Suprapubic skin (tissue), 4 donors: ENCODE measurements around the gene LMF1. TPM values are rescaled to one million over a fixed set of nuclear protein-coding genes. Genes with fewer than 3 reads are reported as not detected.
"Not testable (repeated sequence)": the region's sequence is repeated elsewhere in the genome, so short reads cannot be mapped to it uniquely, and the experiment has no call there.

ENCODE experiments used
- DNase-seq, 2 donors: peaks; one replicate each; pipeline ENCODE4 v3.0.0-alpha.2; 2019; ENCODE audit warnings: low spot score in 2 of 2
- H3K27ac ChIP-seq: fragments of 200-600 bp; sonication (generic); one replicate; pipeline ENCODE4 v1.5.1; 2019
- H3K27me3 ChIP-seq: fragments of 200-600 bp; sonication (generic); one replicate; pipeline ENCODE4 v1.5.1; 2019
- H3K36me3 ChIP-seq: fragments of 200-600 bp; sonication (generic); one replicate; pipeline ENCODE4 v1.5.1; 2019
- H3K4me1 ChIP-seq: fragments of 200-600 bp; sonication (generic); one replicate; pipeline ENCODE4 v1.5.1; 2019
- H3K4me3 ChIP-seq: fragments of 200-600 bp; sonication (generic); one replicate; pipeline ENCODE4 v1.5.1; 2019; ENCODE audit warnings: mild to moderate bottlenecking
- H3K9me3 ChIP-seq: fragments of 200-600 bp; sonication (generic); one replicate; pipeline ENCODE4 v1.5.1; 2019
- EP300 ChIP-seq: sonication (generic); formaldehyde crosslinking; IDR thresholded peaks from one replicate; pipeline ENCODE4 v1.6.1; 2017; ENCODE audit warnings: antibody characterized with exemption
- POLR2A ChIP-seq, 2 donors: fragments of 450-650 bp; IDR thresholded peaks; one replicate each; pipeline ENCODE4 v1.6.1; 2017; ENCODE audit warnings: antibody characterized with exemption in 2 of 2, mild to moderate bottlenecking in 2 of 2, moderate library complexity in 2 of 2
- POLR2AphosphoS5 ChIP-seq, 3 donors: sonication (generic); formaldehyde crosslinking; IDR thresholded peaks; one replicate each; pipeline ENCODE4 v1.6.1; 2017; ENCODE audit warnings: antibody characterized with exemption in 3 of 3
- WGBS: methylation state at CpG from one replicate; pipeline ENCODE4 v1.1.5; 2018; 5-methylcytosine and 5-hydroxymethylcytosine counted together
- total RNA-seq, 4 donors: library from RNA; depleted of rRNA; stranded (reverse); fragments of >200 nt; gene quantifications; one replicate each; pipeline ENCODE4 v1.1.0, GENCODE V29; 2016
- TF ChIP-seq, protein P1 (sequence below), 2 donors: fragments of 200-600 bp in 1 of 2; fragments of 450-650 bp in 1 of 2; sonication (generic) in 1 of 2; IDR thresholded peaks; one replicate each; pipeline ENCODE4 v1.5.1; 2016 to 2019; ENCODE audit warnings: antibody characterized with exemption in 2 of 2, mild to moderate bottlenecking in 1 of 2, moderate library complexity in 1 of 2

LMF1 gene
- total RNA-seq, 4 donors from 2014 or later, result 32.1 to 117 (median 38.0) TPM

DNA sequence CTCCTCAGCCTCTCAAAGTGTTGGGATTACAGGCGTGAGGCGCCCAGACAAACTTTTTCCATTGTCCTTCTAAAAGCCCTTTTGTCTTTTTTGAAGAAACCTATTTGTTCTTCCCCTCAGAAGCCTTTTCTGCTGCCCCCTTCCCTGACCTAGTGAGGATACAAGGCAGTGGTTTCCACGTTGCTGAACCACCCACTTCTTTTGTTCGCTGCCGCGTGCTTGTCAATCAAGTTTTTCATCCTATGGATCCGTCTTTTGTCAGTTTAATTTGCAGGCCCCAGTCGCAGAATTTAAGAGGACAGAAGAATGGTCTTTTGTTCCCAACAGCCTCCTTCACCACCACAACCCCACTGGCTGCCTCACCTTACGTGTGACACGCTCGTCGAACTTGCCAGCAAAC, 150.0 kb downstream of the LMF1 start:
- Histone ChIP-seq H3K27me3 (peaks cover 80% of the 10 kb centered on the region), H3K27ac (no peak overlapping the region), H3K9me3 (no peaks in the 10 kb centered on the region), H3K4me1 (peaks cover 8% of the 10 kb centered on the region), H3K4me3 (no peak overlapping the region), H3K36me3 (no peaks in the 10 kb centered on the region)
- WGBS, result 75% methylated on average over 12 of the region's 12 CpGs
- TF ChIP-seq, protein P1, sequence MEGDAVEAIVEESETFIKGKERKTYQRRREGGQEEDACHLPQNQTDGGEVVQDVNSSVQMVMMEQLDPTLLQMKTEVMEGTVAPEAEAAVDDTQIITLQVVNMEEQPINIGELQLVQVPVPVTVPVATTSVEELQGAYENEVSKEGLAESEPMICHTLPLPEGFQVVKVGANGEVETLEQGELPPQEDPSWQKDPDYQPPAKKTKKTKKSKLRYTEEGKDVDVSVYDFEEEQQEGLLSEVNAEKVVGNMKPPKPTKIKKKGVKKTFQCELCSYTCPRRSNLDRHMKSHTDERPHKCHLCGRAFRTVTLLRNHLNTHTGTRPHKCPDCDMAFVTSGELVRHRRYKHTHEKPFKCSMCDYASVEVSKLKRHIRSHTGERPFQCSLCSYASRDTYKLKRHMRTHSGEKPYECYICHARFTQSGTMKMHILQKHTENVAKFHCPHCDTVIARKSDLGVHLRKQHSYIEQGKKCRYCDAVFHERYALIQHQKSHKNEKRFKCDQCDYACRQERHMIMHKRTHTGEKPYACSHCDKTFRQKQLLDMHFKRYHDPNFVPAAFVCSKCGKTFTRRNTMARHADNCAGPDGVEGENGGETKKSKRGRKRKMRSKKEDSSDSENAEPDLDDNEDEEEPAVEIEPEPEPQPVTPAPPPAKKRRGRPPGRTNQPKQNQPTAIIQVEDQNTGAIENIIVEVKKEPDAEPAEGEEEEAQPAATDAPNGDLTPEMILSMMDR (IDR thresholded peaks at IDR 0.05), result no peak
- no peak for TF ChIP-seq POLR2AphosphoS5 (IDR thresholded peaks at IDR 0.05)
- DNase-seq, result no peak

DNA sequence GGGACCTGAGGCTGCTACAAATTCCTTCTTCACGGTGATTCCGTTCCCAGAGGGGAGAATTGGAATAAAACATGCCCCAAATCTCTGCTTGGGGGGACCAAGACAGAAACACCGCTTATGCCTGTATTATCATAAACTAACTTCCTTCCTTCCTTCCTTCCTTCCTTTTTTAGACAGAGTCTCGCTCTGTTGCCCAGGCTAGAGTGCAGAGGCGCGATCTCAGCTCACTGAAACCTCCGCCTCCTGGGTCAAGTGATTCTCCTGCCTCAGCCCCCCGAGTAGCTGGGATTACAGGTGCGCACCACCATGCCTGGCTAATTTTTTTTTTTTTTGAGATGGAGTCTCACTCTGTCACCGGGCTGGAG, 150.8 kb downstream of the LMF1 start:
- not testable (repeated sequence) for H3K36me3 ChIP-seq, H3K27ac ChIP-seq, H3K4me3 ChIP-seq, H3K4me1 ChIP-seq, DNase-seq, H3K9me3 ChIP-seq
- WGBS, result 68% methylated on average over 10 of the region's 10 CpGs
- peaks cover 81% of the 10 kb centered on the region for H3K27me3 ChIP-seq

DNA sequence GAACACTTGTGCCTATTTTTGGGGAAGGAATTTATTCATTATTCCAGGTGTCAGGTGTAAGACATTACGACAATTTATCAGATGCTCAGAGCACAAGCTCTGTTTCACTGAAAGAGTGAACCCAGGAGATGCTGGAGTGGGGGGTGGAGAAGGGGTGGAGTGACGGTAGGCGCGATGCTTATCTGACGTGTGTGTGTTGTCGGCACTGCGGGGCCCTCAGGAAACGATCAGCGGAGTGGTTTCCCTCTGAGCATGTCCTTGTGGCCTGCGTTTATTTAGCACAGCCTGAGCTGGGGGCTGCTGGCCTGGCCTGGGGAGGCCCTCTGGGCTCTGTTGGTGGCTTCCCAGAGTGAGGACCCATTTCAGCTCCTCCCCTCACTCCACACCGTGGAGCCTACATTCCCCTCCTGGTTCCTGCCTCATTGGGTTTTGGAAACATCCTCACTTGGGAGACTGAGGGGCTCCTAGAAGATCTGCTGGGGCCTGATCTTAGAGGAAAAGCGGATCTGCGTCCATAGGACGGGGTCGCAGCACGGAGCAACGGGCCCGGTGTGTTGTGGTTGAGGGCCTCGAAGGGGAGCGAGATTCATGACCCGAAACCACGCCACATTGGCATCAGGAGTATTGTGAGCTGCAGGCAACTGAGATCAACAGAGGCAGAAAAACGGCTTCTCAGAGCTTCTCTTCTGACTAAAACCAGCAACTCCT, 151.3 kb downstream of the LMF1 start:
- Histone ChIP-seq H3K9me3 (no peaks in the 10 kb centered on the region), H3K36me3 (no peaks in the 10 kb centered on the region), H3K27ac (no peak overlapping the region), H3K4me3 (no peak overlapping the region), H3K27me3 (peaks cover 80% of the 10 kb centered on the region), H3K4me1 (no peaks in the 10 kb centered on the region)
- 80% methylated on average over 23 of the region's 23 CpGs for WGBS
- no peak for DNase-seq
- no peak for TF ChIP-seq POLR2AphosphoS5 (IDR thresholded peaks at IDR 0.05)
- TF ChIP-seq, protein P1 (IDR thresholded peaks at IDR 0.05), result no peak
- no peak for TF ChIP-seq POLR2A (IDR thresholded peaks at IDR 0.05)
- no peak for TF ChIP-seq EP300

DNA sequence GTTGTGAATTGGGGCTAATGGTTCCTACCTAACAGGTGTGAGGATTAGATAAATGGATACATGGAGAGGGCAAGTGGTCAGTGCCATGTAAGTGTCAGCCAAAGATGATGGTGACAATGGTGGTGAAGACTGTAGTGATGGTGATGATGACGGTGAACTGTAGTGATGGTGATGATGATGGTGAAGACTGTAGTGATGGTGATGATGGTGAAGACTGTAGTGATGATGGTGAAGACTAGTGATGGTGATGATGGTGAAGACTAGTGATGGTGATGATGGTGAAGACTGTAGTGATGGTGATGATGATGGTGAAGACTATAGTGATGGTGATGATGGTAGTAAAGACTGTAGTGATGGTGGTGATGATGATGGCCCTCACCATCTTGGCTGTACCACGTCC, 152.2 kb downstream of the LMF1 start:
- no peak for DNase-seq
- no peak for TF ChIP-seq EP300
- TF ChIP-seq, protein P1 (IDR thresholded peaks at IDR 0.05), result no peak
- no peak for TF ChIP-seq POLR2A (IDR thresholded peaks at IDR 0.05)
- TF ChIP-seq POLR2AphosphoS5 (IDR thresholded peaks at IDR 0.05), result no peak
- no peak overlapping the region for H3K27ac ChIP-seq
- 70% methylated on average over 2 of the region's 2 CpGs for WGBS
- peaks cover 3% of the 10 kb centered on the region for H3K4me1 ChIP-seq
- H3K27me3 ChIP-seq, result peaks cover 89% of the 10 kb centered on the region
- no peak overlapping the region for H3K4me3 ChIP-seq
- no peaks in the 10 kb centered on the region for H3K9me3 ChIP-seq
- H3K36me3 ChIP-seq, result no peaks in the 10 kb centered on the region

DNA sequence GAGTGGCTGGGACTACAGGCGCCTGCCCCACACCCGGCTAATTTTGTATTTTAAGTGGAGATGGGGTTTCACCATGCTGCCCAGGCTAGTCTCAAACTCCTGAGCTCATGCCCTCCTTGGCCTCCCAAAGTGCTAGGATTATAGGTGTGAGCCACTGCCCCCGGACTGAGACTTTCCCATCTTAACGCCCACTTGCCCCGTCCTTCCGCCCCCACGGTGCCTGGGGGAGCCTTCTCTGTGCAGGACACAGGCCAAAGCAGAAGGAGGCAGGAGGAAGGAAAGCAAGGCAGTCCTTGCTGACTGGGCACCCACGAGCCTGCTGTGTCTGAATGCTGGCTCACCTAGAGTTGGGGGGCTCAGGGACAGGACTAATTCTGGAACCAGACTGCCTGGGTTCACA, 152.7 kb downstream of the LMF1 start:
- Histone ChIP-seq H3K27me3 (peaks cover 91% of the 10 kb centered on the region), H3K36me3 (no peaks in the 10 kb centered on the region), H3K4me3 (no peak overlapping the region), H3K9me3 (no peaks in the 10 kb centered on the region), H3K4me1 (peaks cover 7% of the 10 kb centered on the region), H3K27ac (no peak overlapping the region)
- WGBS, result 96% methylated on average over 7 of the region's 8 CpGs
- TF ChIP-seq POLR2AphosphoS5 (IDR thresholded peaks at IDR 0.05) (no peak), POLR2A (IDR thresholded peaks at IDR 0.05) (no peak), EP300 (no peak)
- TF ChIP-seq, protein P1 (IDR thresholded peaks at IDR 0.05), result no peak
- no peak for DNase-seq
